Epidermal melanocyte (primary cell): ENCODE results near the gene B3GAT1.
"Not testable (repeated sequence)": the region's sequence is repeated elsewhere in the genome, so short reads cannot be mapped to it uniquely, and the experiment has no call there.

Experiments used
- DNase-seq: peaks from one replicate; pipeline ENCODE4 v3.0.0; 2011; ENCODE audit warnings: low spot score; ENCODE audit not compliant: insufficient read length

Gene B3GAT1, protein sequence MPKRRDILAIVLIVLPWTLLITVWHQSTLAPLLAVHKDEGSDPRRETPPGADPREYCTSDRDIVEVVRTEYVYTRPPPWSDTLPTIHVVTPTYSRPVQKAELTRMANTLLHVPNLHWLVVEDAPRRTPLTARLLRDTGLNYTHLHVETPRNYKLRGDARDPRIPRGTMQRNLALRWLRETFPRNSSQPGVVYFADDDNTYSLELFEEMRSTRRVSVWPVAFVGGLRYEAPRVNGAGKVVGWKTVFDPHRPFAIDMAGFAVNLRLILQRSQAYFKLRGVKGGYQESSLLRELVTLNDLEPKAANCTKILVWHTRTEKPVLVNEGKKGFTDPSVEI

DNA sequence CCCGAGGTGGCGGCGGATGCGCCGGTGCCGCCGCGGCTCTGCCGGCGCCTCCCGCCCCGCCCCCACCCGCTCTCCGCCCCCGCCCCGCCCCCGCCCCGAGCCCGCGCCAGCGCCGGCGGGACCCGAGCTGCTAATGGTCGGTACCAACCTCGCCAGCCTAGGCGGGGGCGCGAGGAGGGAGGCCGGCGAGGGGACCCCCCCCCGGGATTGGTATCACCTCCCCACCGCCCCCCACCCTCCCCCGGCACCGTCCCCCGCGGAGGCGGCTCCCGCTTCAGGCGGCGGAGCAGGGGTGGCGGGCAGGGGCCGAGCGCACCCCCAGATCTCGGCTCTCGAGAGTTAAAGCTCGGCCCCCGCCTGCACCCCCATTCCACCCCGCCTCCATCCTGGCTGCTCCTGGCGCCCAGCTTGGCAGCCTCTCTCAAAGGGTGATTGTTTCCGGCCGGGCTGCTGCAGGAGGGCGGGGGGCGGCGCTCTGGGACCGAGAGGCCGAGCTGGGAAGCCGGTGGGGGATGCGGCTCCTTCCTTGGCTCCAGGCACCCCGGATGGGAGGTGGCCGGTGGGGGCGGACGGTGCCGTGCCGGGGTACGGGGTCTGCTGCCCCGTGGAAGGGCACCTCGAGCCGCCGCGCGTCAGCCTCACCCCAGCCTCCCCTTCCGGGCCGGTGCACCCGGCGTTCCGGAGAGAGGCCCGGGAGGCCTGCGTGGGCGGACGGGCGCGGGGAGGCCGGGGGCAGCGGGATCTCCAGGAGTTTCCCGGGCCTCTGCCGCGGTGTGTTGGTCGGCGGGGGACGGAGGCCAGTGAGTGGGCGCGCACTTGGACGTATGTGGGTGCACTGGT lies at the start of gene B3GAT1:
TSS of gene B3GAT1 (minus strand) at position 40 of the 840 bp plus-strand sequence. CDS start 24,583 bp downstream, outside the sequence.
- DNase-seq = no peak

DNA sequence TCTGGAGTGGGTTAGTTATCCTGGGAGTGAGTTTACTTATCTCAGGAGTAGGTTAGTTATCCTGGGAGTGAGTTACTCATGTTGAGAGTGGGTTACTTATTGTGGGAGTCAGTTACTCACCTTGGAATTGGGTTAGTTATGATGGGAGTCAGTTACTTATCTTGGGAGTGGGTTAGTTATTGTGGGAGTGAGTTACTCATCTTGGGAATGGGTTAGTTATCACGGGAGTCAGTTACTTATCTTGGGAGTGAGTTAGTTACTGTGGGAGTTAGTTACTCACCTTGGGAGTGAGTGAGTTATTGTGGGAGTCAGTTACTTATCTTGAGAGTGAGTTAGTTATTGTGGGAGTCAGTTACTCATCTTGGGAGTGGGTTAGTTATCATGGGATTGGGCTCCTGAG lies 49.6 kb upstream of the B3GAT1 start:
- no peak for DNase-seq

DNA sequence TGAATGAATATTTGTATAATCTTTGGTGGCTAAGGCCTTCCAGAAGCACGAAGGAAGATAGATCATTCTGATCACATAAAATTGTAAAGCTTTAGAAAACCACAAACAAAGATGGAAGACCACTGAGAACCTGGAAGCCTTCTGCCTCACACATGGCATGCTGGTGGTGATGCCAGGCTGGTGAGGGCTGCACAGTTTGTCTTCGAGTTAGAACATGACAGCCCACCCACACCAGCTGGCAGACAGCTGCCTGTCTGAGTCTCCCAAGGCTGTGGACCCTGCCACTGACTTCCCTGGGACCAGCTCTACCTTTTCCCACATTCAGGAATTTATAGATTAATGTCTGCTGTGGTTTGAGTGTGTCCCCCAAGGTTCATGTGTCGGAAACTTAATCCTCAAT lies 48.8 kb upstream of the B3GAT1 start:
- DNase-seq = no peak

DNA sequence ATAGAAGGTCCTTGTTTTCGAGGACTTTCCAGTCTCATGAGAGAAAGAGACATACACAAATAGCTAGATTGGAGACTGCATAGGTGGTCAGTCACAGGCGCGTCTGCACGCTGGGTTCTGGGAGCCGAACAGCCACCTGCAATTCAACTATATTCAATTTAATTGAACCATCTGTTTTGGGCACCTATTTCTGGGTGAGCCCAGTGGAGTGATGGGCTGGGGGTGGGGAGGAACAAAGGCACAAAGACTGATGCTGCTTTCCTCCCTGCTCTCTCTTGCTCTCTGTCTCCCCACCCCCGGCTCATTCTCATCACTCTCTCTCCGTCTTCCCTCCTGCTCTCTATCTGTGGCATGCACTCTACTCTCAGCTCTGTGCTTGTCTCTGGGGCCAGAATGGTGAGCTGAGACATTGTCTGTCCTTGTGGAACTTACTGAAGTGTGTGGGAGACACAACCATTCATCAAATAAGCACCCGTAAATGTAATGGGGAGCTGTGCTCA lies 48.1 kb upstream of the B3GAT1 start:
- no peak for DNase-seq

DNA sequence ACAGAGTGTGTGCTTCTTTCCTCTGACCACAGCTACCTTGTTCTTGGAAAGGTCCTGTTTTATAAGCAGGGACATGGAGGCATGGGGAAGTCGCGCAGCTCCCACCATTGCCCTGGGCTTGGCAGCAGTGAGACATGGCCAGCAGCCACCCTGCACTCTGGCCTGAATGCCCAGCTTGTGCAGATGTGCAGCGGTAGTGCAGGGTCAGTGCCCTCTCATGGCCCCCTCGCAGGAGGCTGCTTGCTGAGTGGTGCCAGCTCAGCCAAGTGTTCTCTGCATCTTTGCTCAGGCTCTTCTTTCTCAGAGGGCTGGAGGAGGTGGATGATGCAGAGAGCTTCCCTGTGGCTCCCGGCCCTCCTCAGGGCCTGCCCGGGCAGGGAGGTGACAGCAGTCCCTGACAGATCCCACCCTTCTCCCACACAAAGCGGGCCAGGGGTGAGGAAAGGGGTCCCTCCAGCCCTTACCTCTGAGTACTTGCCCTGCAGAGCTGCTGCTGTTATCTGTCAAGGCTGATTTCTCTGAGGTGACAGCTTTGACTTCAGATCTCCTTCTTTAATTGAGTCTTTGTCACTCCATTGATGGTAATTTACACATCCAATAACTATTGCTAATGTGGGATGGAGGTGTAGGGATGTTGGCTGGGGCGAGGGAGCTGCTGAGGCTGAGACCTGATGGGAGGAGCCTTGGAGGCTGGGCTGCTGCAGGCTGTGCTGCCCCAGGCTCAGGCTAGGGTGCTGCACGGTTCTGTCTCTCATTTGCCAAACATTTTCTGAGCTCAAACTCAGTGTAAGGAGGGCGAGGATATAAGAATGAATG lies 47.4 kb upstream of the B3GAT1 start:
- no peak for DNase-seq

DNA sequence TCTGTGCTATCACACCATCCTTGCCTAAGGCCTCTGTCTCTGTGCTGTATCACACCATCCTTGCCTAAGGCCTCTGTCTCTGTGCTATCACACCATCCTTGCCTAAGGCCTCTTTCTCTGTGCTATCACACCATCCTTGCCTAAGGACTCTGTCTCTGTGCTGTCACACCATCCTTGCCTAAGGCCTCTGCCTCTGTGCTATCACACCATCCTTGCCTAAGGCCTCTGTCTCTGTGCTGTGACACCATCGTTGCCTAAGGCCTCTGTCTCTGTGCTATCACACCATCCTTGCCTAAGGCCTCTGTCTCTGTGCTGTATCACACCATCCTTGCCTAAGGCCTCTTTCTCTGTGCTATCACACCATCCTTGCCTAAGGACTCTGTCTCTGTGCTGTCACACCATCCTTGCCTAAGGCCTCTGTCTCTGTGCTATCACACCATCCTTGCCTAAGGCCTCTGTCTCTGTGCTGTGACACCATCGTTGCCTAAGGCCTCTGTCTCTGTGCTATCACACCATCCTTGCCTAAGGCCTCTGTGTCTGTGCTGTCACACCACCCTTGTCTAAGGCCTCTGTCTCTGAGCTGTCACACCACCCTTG lies 45.5 kb upstream of the B3GAT1 start:
- DNase-seq = not testable (repeated sequence)

DNA sequence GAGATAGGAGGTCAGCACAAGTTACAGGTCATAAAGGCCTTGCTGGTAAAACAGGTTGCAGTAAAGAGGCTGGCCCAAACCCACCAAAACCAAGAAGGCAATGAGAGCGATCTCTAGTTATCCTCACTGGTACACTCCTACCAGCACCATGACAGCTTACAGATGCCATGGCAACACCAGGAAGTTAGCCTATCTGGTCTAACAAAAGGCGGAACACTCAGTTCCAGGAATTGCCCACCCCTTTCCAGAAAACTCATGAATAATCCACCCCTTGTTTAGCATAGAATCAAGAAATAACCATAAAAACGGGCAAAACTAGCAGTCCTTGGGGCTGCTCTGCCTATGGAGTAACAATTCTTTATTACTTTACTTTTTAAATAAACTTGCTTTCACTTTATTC lies 43.5 kb upstream of the B3GAT1 start:
- DNase-seq = no peak

DNA sequence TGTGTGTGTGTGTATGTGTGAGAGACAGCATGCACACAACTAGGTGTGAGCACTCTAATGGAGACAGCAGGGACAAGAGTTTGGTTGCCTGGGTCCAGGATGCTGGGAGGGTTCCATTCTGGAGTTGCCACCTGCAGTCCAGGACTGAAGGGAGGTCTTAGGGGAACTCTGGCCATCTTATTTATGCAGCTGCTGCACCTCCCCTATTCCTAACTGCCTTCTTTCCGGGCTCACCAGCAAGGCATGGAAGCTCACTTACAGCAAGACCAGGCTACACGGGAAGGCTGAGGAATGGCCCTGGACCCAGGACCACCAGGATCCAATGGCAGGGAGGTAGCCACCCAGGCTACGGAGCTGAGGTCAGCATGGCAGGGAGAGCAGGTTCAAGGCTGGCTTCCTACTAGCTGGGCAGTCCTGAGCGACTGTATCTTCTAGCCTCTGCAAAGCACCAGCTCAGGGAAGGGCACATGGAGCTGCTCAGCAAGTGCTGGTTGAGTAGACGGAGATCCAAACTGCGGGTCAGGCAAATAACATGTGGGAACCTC lies 42.2 kb upstream of the B3GAT1 start:
- no peak for DNase-seq

DNA sequence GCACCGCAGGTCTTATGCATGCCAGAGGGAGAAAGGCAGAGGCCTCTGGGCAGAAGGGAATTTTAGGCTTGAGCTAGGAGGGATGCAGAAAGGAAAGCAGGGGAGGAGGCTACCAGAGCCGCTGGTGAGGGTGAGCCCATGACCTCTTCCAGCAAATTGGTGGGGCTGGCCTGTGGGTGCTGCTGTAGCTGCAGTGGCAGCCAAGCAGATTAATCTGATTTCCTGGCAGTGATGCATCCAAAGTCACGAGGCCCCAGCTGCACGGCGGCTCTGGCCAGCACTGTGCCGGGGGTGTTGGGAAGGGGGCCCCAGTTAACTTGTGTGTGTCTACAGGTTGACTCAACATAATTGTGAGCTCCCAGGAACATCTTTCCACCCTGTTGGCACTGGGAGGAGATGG lies 41.4 kb upstream of the B3GAT1 start:
- DNase-seq = no peak

DNA sequence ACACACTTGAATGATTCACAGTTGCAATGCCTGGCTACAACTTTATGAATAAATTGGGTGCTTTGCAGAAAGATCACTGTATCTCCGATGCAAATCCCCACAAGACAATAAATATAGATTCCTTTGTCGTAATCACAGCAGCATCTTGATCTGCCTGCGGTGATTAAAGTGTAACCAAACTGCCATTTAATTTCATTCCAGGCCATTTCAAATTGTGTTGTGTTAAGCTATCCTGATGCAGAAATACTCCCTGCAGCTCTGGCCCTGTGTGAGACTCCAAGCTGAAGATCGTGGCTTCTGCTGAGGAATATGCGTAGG lies 40.8 kb upstream of the B3GAT1 start:
- DNase-seq = no peak

DNA sequence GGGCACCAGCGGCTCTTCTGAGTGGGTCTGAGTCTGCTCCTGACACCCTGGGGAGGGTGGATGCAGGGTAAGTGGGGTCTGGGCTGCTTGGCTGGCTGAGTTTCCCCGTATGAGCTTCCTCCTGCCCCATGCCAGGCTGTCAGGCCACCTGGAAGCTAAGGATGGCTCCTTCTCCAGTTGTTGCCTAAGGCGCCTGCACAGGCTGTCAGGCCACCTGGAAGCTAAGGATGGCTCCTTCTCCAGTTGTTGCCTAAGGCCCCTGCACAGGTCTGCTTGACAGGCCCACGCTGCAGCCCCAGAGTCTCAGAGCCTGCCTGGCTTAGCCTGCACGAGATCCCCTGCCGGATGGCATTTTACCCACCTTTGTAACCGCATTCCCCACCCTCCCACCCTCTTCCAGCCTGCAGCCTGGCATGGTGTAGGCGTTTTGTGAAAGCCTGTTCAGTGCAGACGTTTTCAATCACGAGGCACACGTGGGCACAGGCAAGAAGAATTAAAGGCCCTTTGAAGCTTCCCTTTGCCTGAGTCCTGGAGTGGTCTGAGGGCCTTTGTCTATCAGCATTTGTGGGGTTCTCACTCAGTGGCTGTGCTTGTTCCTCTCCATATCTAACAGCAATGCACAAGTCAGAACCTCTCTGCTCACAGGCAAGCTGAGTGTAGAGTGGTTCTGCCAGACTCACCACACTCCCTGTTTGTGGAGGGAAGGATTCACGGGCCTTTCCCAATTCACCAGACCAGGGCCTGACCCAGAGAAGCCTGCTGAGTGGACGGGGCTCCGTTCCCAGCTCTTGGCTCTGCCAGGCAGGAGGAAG lies 40.2 kb upstream of the B3GAT1 start:
- no peak for DNase-seq

DNA sequence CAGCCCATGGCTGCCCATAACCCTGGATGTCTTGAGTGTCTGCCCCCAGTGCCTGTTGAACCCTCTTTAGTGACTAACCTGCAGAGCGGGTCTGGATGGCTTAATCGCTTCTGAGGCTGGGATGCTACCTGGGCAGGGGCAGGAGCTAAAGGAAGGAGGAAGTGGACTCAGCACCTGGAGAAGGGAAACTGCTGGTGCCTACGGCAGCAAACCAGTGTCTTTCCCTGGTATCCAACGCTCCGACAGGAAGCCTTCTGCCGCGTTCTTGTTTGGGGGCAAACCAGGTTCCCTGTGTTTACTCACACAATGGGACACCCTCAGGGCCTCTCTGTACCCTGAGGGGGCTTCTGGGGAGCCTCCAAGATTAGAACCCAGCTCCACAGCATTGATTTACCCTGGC lies 38.1 kb upstream of the B3GAT1 start:
- DNase-seq = no peak

DNA sequence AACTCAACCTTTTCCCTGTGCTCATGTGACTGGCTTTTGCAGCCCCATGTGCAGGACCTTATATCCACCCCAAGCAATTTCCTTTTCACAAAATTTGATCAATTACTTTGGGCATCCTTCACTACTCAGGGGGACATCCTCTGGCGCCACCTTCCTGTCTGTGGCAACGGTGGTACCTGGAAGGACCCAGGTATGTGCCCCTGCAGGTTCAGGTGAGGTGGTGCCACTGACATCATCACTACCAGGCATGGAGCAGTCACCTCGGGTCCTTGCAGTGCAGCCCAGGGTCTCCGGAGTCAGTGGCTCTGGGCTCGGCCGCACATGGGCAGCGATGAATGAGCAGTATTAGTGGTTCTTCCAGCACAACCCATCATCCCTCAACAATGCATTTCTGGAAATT lies 37.7 kb upstream of the B3GAT1 start:
- no peak for DNase-seq

DNA sequence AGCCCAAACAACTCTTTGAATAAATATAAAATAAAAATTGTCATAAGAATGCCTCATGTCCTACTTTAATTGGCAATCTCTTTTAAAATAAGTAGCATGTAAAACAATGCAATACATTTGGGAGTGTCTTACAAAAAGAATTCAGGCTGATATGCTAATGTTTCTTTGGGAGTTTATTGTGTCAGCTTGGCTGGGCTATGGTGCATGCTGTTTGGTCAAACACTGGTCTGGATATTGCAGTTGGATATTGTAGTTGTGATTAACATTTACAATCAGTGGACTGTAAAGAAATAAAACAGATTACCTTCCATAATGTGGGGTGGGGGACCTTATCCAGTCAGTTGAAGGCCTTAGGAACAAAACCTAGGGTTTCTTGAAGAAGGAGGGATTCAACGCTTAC lies 37.0 kb upstream of the B3GAT1 start:
- DNase-seq = no peak

DNA sequence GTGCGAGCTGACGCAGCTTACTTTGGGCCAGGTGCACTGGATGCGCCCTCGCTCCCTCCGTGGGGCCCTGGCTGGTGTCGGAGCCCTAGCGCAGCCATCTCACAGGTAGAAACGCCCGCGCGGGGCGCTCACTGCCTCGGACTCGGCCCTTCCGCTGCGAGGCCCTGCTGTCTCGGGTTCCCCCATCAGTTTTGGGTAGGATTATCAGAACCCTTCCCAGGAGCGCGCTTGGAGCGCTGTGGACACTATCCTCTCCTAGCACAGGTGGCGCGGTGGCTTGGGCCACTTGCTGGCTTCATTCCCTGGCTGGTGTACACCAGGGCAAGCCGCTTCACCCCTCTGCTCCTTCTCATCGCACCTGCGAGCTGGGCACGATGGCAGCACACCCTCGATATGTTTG lies 35.7 kb upstream of the B3GAT1 start:
- DNase-seq = no peak

DNA sequence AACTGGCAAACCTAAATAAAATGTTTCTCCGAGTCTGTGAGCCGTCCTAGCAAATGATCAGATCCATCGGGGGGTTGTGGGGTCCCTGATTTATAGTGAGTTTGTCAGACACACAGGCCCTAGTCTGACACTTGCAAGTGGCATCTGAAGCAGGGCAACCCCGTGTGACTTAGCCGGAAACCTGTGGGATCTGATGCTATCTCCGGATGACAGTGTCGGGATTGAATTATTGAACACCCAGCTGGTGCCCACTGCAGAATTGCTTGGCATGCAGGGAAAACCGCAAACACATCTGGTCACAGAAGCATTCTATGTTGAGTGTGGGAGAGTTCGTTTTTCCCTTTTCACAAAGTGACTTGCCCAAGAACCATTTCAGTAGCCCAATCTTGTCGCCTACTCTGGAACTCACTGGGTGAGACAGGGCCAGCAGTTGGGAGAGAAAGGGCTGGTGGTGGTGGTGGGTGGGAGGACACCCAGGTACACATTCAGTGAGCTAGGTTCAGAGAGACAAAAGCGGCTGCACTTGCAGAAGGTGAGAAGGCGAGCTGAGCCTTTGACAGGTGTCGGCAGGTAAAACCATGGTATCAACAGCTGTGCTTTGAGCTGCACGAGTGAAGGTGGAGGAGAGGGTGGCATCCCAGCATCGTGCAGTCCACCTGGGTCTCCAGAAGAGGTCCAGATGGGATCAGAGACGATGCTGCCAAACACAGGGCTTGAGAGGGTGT lies 33.7 kb upstream of the B3GAT1 start:
- DNase-seq = no peak

DNA sequence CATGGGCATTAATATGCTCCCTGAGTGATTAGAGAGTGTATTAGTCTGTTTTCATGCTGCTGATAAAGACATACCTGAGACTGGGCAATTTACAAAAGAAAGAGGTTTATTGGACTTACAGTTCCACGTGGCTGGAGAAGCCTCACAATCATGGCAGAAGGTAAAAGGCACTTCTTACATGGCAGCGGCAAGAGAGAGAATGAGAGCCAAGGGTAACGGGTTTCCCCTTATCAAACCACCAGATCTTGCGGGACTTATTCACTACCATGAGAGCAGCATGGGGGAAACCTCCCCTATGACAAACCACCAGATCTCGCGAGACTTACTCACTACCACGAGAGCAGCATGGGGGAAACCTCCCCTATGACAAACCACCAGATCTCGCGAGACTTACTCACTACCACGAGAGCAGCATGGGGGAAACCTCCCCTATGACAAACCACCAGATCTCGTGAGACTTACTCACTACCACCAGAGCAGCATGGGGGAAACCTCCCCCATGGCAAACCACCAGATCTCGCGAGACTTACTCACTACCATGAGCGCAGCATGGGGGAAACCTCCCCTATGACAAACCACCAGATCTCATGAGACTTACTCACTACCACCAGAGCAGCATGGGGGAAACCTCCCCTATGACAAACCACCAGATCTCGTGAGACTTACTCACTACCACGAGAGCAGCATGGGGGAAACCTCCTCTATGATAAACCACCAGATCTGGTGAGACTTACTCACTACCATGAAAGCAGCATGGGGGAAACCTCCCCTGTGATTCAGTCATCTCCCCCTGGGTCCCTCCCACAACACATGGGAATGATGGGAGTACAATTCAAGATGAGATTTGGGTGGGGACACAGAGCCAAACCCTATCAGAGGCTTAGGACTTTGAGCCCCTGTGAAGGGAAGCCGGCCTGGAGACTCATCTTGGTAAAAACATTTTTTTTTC lies 32.4 kb upstream of the B3GAT1 start:
- not testable (repeated sequence) for DNase-seq

DNA sequence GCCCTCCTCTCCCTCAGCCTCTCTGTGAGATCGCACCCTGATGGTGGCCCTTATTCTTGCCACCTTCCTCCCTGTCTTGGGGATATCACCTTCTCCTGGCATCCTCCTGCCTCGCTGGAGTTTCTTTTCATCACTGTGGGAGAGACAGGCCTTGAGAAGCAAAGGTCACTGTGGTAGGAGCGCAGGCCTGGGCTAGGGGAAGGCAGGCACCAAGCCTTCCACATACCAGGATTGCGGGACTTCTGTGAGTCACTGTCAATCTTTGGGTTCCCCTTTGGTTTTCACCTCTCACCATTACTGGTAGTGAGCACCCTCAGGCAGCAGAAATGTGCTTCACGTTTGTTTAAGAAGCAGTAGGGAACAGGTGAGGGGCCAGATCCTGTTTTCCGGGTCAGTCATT lies 31.2 kb upstream of the B3GAT1 start:
- DNase-seq = no peak

DNA sequence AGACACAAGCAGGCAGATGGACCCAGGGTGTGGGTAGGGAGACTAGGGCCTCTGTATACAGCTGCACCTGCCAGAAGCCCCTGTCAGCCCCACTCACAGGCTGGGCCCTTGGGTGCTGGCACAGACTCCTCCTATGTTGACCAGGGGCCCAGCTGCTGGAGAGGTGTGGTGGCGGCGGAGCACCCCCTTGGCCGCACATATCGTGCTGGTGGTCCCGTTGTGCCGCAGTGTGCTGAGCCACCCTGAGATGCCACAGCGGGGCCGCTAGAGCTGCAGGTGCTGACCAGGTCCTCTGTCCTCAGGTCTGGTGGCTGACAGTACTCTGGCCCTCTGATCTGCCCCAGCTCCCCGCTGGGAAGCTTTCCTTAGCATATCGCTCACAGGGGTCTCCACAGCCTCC lies 30.2 kb upstream of the B3GAT1 start:
- DNase-seq = no peak
